GM19455 (cell line): ENCODE measurements around the gene OTUB2.

Experiments used
- ATAC-seq: cut with Tn5 transposase; IDR thresholded peaks from one replicate; pipeline ENCODE4 v1.9.1; 2021; ENCODE audit not compliant: unreplicated experiment

The OTUB2 gene

DNA sequence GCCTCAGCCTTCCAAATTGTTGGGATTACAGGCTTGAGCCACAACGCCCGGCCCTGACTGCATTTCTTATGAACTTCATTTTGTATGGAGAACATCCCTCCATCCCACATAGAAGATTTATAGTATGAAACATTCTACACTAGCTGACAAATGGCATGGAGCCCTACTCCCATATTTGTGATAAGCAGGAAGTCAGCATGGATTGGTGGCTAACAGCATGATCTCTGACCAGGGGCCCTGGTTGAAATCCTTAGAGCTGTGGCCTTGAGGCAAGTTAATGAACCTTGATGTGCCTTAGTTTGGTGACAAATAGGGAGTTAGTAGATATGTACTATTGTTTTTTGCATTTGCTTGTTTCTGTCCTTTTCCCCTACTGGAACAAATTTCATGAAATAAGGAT, 67.3 kb downstream of the OTUB2 start:
- ATAC-seq, result no peak

DNA sequence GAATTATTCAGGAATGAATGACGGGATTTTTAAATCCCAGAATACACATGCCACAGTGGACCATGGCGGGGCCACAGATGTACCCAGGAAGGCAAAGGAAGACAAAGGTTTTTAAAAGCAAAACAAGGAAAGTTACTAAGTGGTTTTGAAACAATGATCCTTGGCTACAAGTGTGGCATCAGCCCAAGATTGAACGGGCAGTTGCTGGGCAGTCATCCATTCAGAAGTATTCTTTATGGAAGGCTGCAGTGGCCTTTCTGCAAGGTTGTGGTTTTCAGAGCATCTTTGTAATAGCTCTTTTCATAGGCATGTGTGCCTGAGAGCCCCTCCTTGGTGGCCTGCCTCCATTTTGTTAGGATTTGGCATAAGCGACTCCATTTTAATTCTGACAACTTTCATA, 71.0 kb downstream of the OTUB2 start:
- ATAC-seq, result no peak
